ENCODE measurements around the gene NRXN2. TPM values are rescaled to one million over a fixed set of nuclear protein-coding genes. Genes with fewer than 3 reads are reported as not detected.

NRXN2 gene
- total and polyA plus RNA-seq, 2 of the 13 experiments (the other 11 are each of a cell fraction or from before 2014, with no cell fraction given): not detected

DNA sequence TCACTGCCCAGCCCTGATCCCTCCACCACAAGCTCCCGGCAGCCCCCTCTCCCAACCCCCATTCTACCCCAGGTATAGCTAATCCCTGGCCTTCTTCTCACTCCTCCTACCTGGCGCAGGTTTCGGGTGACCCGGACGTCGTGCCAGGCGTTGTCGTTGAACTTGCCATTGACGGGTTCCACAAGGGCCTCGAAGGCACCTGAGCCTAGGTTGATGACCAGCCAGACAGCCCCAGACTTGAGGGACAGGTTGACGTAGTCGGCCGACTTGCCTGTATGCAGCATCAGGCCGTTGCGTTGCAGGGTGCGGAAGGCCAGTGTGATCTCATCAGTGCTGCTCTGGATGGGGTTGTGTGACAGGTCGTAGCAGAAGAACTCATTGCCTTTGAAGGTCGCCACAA, 37.5 kb downstream of the NRXN2 start:
- in situ Hi-C loops (cut with HindIII; ENCODE audit: extremely low pct_ligation_motif_present, low pct_unique_long_range_greater_than_20kb): no loop called here
- H3K9ac ChIP-seq (ENCODE audit: insufficient read depth, low read depth, low read length): no peak overlapping the region
- no peaks in the 10 kb centered on the region for H3K36me3 ChIP-seq (replicated peaks in 1 of 2; ENCODE audit: control insufficient read depth in 1 of 2, insufficient read depth in 2 of 2, low read length in 2 of 2)
- H2AFZ ChIP-seq (ENCODE audit: low read length): no peak overlapping the region
- H3K27ac ChIP-seq (ENCODE audit: extremely low read length, insufficient read depth, low read length): no peak overlapping the region
- H3K4me3 ChIP-seq (replicated peaks in 1 of 3; ENCODE audit: insufficient read depth in 1 of 3, low read depth in 2 of 3, low read length in 3 of 3): no peak overlapping the region
- DNase-seq (ENCODE audit: low spot score) (no peak), FAIRE-seq (no peak), ATAC-seq (no peak)
- no peaks in the 10 kb centered on the region for H3K9me3 ChIP-seq (ENCODE audit: low read length)
- no peaks in the 10 kb centered on the region; the same call in 1 of the 2 replicates for H3K4me1 ChIP-seq (ENCODE audit: insufficient read depth, low read length)
- CTCF ChIA-PET (ENCODE audit: low intra/inter-chr PET ratio, low total read pairs): no interaction called here
- POLR2A ChIA-PET: no interaction called here
- H3K4me2 ChIP-seq (ENCODE audit: low read depth, low read length): no peak overlapping the region
- WGBS (ENCODE audit: low lambda C conversion rate): 39% methylated on average over 16 of the region's 18 CpGs
- H3K79me2 ChIP-seq (ENCODE audit: insufficient read depth, low read length): no peaks in the 10 kb centered on the region
- intact Hi-C loops (cut with micrococcal nuclease; ENCODE audit: unreplicated experiment): no loop called here
- H4K20me1 ChIP-seq (ENCODE audit: insufficient read depth, low read length): no peaks in the 10 kb centered on the region
- BruUV-seq (replicated peaks): no TSS peak
- peaks cover 10 to 63% of the 10 kb centered on the region in 2 experiments; a peak in 4 of 5 replicates for H3K27me3 ChIP-seq (ENCODE audit: control insufficient read depth in 1 of 2, insufficient read depth in 2 of 2, low read length in 2 of 2)
- TF ChIP-seq PREB (CRISPR knock-in tag; IDR thresholded peaks at IDR 0.05): no peak
- no peak for TF ChIP-seq MIER2 (CRISPR knock-in tag; IDR thresholded peaks at IDR 0.05)
- TF ChIP-seq THAP11 (CRISPR knock-in tag; IDR thresholded peaks at IDR 0.05): no peak
- TF ChIP-seq ZNF672 (CRISPR knock-in tag; IDR thresholded peaks at IDR 0.05): no peak
- TF ChIP-seq, protein P1, sequence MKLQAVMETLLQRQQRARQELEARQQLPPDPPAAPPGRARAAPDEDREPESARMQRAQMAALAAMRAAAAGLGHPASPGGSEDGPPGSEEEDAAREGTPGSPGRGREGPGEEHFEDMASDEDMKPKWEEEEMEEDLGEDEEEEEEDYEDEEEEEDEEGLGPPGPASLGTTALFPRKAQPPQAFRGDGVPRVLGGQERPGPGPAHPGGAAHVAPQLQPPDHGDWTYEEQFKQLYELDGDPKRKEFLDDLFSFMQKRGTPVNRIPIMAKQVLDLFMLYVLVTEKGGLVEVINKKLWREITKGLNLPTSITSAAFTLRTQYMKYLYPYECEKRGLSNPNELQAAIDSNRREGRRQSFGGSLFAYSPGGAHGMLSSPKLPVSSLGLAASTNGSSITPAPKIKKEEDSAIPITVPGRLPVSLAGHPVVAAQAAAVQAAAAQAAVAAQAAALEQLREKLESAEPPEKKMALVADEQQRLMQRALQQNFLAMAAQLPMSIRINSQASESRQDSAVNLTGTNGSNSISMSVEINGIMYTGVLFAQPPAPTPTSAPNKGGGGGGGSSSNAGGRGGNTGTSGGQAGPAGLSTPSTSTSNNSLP (IDR thresholded peaks at IDR 0.05; ENCODE audit: low read depth, low read length): no peak
- TF ChIP-seq PCBP1 (IDR thresholded peaks at IDR 0.05; ENCODE audit: borderline replicate concordance, low read depth, low read length): no peak
- no peak for TF ChIP-seq ZNF407 (CRISPR knock-in tag; IDR thresholded peaks at IDR 0.05; ENCODE audit: not compliant biosample characterization)
- TF ChIP-seq ZNF883 (CRISPR knock-in tag; IDR thresholded peaks at IDR 0.05; ENCODE audit: not compliant biosample characterization): no peak
- TF ChIP-seq, protein P2, sequence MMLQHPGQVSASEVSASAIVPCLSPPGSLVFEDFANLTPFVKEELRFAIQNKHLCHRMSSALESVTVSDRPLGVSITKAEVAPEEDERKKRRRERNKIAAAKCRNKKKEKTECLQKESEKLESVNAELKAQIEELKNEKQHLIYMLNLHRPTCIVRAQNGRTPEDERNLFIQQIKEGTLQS (CRISPR knock-in tag; IDR thresholded peaks at IDR 0.05): no peak
- no peak for TF ChIP-seq ZNF75D (CRISPR knock-in tag; IDR thresholded peaks at IDR 0.05; ENCODE audit: borderline replicate concordance)
- TF ChIP-seq SMAD1 (CRISPR knock-in tag; IDR thresholded peaks at IDR 0.05; ENCODE audit: borderline replicate concordance, low read depth): no peak
- no peak for TF ChIP-seq ZNF850 (CRISPR knock-in tag; conservative IDR thresholded peaks at IDR 0.05)
- TF ChIP-seq ZKSCAN5 (CRISPR knock-in tag; IDR thresholded peaks at IDR 0.05): no peak
- no peak for TF ChIP-seq ZNF660 (CRISPR knock-in tag; IDR thresholded peaks at IDR 0.05; ENCODE audit: borderline replicate concordance, low read depth)
- no peak for TF ChIP-seq MAFF (IDR thresholded peaks at IDR 0.05; ENCODE audit: low read depth, low read length)
